ENCODE measurements around the gene GAS2L3.

GRCh38 chr12:100601626-100602025, 28.1 kb downstream of the GAS2L3 start:
- TF ChIP-seq CTCF (IDR thresholded peaks at IDR 0.05) (no peak), POLR2A (IDR thresholded peaks at IDR 0.05) (no peak)

Measured in uterus (tissue), 2 donors.